ENCODE measurements around the gene P4HA2. TPM values are rescaled to one million over a fixed set of nuclear protein-coding genes. Genes with fewer than 3 reads are reported as not detected.

The P4HA2 gene
- total RNA-seq, 1 donor from 2014 or later: 38.5 TPM

DNA sequence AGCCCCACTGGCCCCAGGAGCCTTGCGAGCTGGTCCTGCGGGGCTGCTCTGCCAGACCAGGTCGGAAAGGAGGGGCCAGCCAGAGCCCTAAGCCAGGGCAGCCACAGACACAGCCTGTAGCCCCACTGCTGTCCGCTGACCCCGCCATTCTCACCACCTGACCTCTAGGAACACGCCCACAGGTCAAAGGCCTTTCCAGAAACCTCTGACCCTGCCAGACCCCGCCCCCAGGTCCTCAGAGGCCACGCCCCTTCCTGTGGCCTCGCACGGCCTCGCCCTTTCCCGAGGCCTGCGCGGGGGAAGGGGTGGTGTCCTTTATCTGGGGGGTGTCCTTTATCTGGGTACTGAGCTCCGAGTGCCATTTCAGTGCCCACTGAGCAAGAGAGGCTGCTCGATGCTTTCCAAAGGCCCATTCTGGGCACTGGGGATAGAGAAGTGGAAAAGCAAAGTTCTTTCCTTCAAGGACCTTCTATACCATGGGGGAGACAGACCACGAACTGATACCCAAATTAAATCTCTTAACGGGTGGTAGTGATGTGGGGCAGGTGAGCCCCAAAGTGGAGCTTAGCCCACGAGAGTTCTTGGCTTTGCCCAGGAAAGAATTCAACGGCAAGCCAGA is 46.5 kb downstream of the P4HA2 start:
- DNase-seq (ENCODE audit: extremely low spot score, unreplicated experiment): no peak
- H3K4me1 Mint-ChIP-seq (ENCODE audit: unreplicated experiment): peaks cover 6% of the 10 kb centered on the region
- no peaks in the 10 kb centered on the region for H3K36me3 Mint-ChIP-seq
- H3K27ac Mint-ChIP-seq: no peak overlapping the region
- TF ChIP-seq, protein P1, sequence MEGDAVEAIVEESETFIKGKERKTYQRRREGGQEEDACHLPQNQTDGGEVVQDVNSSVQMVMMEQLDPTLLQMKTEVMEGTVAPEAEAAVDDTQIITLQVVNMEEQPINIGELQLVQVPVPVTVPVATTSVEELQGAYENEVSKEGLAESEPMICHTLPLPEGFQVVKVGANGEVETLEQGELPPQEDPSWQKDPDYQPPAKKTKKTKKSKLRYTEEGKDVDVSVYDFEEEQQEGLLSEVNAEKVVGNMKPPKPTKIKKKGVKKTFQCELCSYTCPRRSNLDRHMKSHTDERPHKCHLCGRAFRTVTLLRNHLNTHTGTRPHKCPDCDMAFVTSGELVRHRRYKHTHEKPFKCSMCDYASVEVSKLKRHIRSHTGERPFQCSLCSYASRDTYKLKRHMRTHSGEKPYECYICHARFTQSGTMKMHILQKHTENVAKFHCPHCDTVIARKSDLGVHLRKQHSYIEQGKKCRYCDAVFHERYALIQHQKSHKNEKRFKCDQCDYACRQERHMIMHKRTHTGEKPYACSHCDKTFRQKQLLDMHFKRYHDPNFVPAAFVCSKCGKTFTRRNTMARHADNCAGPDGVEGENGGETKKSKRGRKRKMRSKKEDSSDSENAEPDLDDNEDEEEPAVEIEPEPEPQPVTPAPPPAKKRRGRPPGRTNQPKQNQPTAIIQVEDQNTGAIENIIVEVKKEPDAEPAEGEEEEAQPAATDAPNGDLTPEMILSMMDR (conservative IDR thresholded peaks at IDR 0.05): no peak
- peaks cover 4% of the 10 kb centered on the region for H3K9me3 Mint-ChIP-seq
- no peak overlapping the region for H3K4me3 Mint-ChIP-seq
- H3K27me3 Mint-ChIP-seq: no peaks in the 10 kb centered on the region

DNA sequence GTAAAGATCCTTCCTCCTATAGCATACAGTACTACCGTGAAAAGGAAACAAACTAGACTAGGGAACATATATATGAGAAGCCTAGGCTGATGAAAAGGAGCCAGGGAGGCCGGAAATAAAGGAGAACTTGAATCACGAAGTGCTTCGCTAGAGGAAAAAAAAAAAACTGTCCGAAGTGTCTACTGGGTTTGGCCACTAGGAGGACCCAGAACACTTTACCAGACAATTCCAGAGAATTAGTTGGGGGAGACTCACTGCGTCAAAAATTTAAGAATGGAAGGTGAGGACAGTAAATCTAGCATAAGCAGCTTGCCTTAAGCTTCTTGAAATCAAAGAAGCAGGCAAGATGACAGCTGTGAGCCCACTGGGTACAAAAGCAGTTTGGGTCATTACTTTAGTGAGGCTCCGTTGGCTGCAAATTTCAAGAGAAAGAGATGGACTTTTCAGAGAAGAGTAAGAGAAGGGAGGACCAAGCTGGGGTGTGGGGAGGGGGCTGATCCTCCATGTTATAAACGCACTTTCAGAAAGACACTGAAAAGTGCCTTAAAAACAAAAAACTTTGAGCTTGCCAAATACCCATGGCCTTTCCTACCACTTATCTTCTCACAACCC is 47.4 kb downstream of the P4HA2 start:
- Mint-ChIP-seq H3K9me3 (peaks cover 4% of the 10 kb centered on the region), H3K27me3 (no peaks in the 10 kb centered on the region), H3K4me1 (ENCODE audit: unreplicated experiment) (peaks cover 6% of the 10 kb centered on the region), H3K27ac (no peak overlapping the region), H3K36me3 (no peaks in the 10 kb centered on the region), H3K4me3 (no peak overlapping the region)
- DNase-seq (ENCODE audit: extremely low spot score, unreplicated experiment): no peak
- TF ChIP-seq, protein P1 (conservative IDR thresholded peaks at IDR 0.05): peak; percentile 83

DNA sequence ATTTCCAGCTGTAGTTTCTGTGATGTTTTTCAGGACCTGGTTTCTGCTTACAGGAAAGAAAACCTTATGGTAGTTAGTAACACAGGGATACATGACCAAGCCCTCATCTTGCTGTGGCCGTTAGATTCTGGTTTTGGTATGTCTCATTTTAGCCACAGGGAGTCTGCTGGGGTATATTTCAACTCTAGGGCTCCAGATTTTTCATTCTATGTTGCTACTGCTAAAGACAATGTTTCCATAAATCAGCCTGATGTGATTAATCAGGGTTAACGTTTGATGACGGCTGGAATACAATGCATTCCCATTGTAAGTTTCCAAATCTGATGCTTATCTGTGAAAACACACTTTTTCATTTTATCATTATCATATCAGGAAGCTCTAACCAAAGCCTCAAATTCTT is 48.2 kb downstream of the P4HA2 start:
- Mint-ChIP-seq H3K27ac (no peak overlapping the region), H3K27me3 (no peaks in the 10 kb centered on the region), H3K4me1 (ENCODE audit: unreplicated experiment) (peaks cover 6% of the 10 kb centered on the region), H3K36me3 (no peaks in the 10 kb centered on the region), H3K4me3 (no peak overlapping the region), H3K9me3 (peaks cover 4% of the 10 kb centered on the region)
- TF ChIP-seq, protein P1 (conservative IDR thresholded peaks at IDR 0.05): no peak
- no peak for DNase-seq (ENCODE audit: extremely low spot score, unreplicated experiment)

DNA sequence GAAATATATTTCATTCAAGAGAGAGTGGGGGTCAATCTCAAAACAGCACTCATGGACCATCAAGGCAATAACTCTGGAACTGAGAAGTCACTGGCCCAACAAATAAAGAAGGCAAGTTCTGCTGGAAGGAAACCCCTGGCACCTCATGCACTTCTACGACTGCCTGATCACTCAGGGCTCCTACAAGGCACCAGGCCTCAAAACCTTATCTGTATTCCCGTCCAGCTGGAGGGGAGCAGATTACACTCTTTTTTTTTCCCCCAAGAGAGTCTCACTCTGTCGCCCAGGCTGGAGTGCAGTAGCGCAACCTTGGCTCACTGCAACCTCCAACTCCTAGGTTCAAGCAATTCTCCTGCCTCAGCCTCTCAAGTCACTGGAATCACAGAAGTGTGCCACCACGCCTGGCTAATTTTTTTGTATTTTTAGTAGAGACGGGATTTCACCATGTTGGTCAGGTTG is 49.9 kb downstream of the P4HA2 start:
- TF ChIP-seq, protein P1 (conservative IDR thresholded peaks at IDR 0.05): no peak
- H3K9me3 Mint-ChIP-seq: peaks cover 4% of the 10 kb centered on the region
- peaks cover 6% of the 10 kb centered on the region for H3K4me1 Mint-ChIP-seq (ENCODE audit: unreplicated experiment)
- H3K27me3 Mint-ChIP-seq: no peaks in the 10 kb centered on the region
- no peak overlapping the region for H3K4me3 Mint-ChIP-seq
- no peak overlapping the region for H3K27ac Mint-ChIP-seq
- no peaks in the 10 kb centered on the region for H3K36me3 Mint-ChIP-seq
- DNase-seq (ENCODE audit: extremely low spot score, unreplicated experiment): no peak

DNA sequence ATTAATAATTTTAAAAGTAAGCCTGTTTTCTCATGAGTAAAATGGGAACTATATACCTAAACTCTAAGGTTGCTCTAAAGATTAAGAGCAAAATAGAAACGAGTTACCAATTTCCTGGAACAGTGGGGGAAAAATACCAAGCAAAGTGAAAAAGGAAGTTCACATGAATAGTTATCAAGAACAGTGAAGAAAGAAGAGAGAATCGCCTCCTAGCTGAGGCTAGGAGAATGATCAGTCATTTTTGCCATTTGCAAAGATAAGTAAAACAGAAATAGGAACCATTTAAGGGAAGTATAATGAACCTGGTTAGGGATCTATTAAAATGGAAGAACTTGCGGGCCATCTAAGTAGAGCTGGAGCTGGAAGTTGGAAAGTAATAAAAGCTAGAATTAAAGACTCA is 50.7 kb downstream of the P4HA2 start:
- Mint-ChIP-seq H3K27me3 (peaks cover 3% of the 10 kb centered on the region), H3K36me3 (no peaks in the 10 kb centered on the region), H3K4me1 (ENCODE audit: unreplicated experiment) (peaks cover 6% of the 10 kb centered on the region), H3K9me3 (no peaks in the 10 kb centered on the region), H3K4me3 (no peak overlapping the region), H3K27ac (no peak overlapping the region)
- TF ChIP-seq, protein P1 (conservative IDR thresholded peaks at IDR 0.05): no peak
- DNase-seq (ENCODE audit: extremely low spot score, unreplicated experiment): no peak
